Measurements from ENCODE around the gene MTFMT. TPM values are rescaled to one million over a fixed set of nuclear protein-coding genes. Genes with fewer than 3 reads are reported as not detected.
A peak's percentile ranks its signal among the peaks of the same experiment; 100 is the strongest.

MTFMT gene
- total and polyA plus RNA-seq, 2 experiments from 2014 or later, result 19.0 to 36.0 TPM

DNA sequence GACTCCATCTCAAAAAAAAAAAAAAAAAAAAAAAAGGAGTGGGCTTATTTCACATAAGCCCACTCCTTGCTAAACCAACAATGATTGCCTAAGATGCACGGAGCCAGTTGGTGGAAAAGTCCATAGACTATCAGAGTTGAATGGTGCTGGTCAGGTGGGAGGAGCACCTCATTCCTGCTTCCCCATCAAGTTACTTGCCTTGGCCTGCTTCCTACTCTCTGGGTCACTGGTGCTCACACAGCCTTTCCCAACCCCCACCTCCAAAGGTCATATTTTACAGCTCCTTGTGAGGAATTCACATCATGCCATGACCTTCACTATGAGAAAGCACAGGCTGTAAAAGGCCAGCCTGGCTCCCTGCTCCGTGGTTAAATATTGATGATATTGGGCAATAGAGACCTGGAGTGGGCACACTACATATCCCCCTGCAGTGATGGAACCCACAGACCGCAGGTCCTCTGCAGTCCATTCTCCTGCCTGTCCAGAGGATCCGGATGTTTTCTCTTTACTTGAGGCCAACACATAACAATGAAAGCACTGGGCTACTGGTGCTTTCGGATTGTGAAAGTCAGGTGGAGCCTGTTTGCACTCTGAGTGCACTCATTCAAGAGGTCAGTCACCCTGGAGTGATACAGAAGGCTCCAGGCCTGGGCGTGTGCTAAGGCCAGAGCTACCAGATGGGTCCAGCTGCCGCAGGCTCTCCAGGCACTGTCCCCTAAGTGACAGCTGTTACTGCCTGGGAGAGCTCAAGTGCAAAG, 15.5 kb upstream of the MTFMT start, which contains the start of gene SLC51B:
Gene SLC51B (plus strand): TSS at position 664 of the 758 bp plus-strand sequence. CDS start 4,618 bp downstream, outside the sequence.
- Histone ChIP-seq H4K20me1 (replicated peaks; ENCODE audit: insufficient read depth) (no peaks in the 10 kb centered on the region), H3K36me3 (ENCODE audit: insufficient read depth) (no peaks in the 10 kb centered on the region), H3K27ac (ENCODE audit: low read depth) (no peak within 1 kb of the TSS), H3K4me1 (ENCODE audit: insufficient read depth) (no peaks in the 10 kb centered on the region), H3K4me2 (no peak within 1 kb of the TSS), H3F3A (replicated peaks; ENCODE audit: low read depth) (0 out of 2 replicates have a peak, but pooled peaks cover 3% of the 10 kb centered on the region), H3K79me2 (replicated peaks; ENCODE audit: insufficient read depth) (no peaks in the 10 kb centered on the region), H2AFZ (peak within 1 kb of the TSS; percentile 63; the same call in 1 of the 2 replicates), H3K4me3 (no peak within 1 kb of the TSS), H3K27me3 (ENCODE audit: insufficient read depth) (no peaks in the 10 kb centered on the region), H3K9me2 (ENCODE audit: insufficient read depth) (no peaks in the 10 kb centered on the region)
- ATAC-seq, result no peak
- no peak within 1 kb of the TSS for H3K4me3 Mint-ChIP-seq
- TF ChIP-seq EZH2 (IDR thresholded peaks at IDR 0.05; ENCODE audit: low read depth, unreplicated experiment) (no peak), ZNF331 (CRISPR knock-in tag; IDR thresholded peaks at IDR 0.05; ENCODE audit: low read depth) (no peak), JUNB (IDR thresholded peaks at IDR 0.05; ENCODE audit: unreplicated experiment) (no peak), STAT1 (IDR thresholded peaks at IDR 0.05; ENCODE audit: unreplicated experiment) (no peak), ZNF114 (CRISPR knock-in tag; IDR thresholded peaks at IDR 0.05) (no peak), CREB1 (CRISPR knock-in tag; IDR thresholded peaks at IDR 0.05; ENCODE audit: low read depth) (no peak), POLR2AphosphoS5 (IDR thresholded peaks at IDR 0.05; ENCODE audit: low read depth) (no peak), NANOG (IDR thresholded peaks at IDR 0.05; ENCODE audit: borderline replicate concordance) (no peak), EZH2phosphoT487 (IDR thresholded peaks at IDR 0.05; ENCODE audit: unreplicated experiment) (no peak)
- TF ChIP-seq, protein P1, sequence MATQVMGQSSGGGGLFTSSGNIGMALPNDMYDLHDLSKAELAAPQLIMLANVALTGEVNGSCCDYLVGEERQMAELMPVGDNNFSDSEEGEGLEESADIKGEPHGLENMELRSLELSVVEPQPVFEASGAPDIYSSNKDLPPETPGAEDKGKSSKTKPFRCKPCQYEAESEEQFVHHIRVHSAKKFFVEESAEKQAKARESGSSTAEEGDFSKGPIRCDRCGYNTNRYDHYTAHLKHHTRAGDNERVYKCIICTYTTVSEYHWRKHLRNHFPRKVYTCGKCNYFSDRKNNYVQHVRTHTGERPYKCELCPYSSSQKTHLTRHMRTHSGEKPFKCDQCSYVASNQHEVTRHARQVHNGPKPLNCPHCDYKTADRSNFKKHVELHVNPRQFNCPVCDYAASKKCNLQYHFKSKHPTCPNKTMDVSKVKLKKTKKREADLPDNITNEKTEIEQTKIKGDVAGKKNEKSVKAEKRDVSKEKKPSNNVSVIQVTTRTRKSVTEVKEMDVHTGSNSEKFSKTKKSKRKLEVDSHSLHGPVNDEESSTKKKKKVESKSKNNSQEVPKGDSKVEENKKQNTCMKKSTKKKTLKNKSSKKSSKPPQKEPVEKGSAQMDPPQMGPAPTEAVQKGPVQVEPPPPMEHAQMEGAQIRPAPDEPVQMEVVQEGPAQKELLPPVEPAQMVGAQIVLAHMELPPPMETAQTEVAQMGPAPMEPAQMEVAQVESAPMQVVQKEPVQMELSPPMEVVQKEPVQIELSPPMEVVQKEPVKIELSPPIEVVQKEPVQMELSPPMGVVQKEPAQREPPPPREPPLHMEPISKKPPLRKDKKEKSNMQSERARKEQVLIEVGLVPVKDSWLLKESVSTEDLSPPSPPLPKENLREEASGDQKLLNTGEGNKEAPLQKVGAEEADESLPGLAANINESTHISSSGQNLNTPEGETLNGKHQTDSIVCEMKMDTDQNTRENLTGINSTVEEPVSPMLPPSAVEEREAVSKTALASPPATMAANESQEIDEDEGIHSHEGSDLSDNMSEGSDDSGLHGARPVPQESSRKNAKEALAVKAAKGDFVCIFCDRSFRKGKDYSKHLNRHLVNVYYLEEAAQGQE (IDR thresholded peaks at IDR 0.05; ENCODE audit: unreplicated experiment), result no peak
- TF ChIP-seq, protein P2, sequence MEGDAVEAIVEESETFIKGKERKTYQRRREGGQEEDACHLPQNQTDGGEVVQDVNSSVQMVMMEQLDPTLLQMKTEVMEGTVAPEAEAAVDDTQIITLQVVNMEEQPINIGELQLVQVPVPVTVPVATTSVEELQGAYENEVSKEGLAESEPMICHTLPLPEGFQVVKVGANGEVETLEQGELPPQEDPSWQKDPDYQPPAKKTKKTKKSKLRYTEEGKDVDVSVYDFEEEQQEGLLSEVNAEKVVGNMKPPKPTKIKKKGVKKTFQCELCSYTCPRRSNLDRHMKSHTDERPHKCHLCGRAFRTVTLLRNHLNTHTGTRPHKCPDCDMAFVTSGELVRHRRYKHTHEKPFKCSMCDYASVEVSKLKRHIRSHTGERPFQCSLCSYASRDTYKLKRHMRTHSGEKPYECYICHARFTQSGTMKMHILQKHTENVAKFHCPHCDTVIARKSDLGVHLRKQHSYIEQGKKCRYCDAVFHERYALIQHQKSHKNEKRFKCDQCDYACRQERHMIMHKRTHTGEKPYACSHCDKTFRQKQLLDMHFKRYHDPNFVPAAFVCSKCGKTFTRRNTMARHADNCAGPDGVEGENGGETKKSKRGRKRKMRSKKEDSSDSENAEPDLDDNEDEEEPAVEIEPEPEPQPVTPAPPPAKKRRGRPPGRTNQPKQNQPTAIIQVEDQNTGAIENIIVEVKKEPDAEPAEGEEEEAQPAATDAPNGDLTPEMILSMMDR (conservative IDR thresholded peaks at IDR 0.05; ENCODE audit: low read depth in 2 of 2), result no peak
- TF ChIP-seq, protein P3, sequence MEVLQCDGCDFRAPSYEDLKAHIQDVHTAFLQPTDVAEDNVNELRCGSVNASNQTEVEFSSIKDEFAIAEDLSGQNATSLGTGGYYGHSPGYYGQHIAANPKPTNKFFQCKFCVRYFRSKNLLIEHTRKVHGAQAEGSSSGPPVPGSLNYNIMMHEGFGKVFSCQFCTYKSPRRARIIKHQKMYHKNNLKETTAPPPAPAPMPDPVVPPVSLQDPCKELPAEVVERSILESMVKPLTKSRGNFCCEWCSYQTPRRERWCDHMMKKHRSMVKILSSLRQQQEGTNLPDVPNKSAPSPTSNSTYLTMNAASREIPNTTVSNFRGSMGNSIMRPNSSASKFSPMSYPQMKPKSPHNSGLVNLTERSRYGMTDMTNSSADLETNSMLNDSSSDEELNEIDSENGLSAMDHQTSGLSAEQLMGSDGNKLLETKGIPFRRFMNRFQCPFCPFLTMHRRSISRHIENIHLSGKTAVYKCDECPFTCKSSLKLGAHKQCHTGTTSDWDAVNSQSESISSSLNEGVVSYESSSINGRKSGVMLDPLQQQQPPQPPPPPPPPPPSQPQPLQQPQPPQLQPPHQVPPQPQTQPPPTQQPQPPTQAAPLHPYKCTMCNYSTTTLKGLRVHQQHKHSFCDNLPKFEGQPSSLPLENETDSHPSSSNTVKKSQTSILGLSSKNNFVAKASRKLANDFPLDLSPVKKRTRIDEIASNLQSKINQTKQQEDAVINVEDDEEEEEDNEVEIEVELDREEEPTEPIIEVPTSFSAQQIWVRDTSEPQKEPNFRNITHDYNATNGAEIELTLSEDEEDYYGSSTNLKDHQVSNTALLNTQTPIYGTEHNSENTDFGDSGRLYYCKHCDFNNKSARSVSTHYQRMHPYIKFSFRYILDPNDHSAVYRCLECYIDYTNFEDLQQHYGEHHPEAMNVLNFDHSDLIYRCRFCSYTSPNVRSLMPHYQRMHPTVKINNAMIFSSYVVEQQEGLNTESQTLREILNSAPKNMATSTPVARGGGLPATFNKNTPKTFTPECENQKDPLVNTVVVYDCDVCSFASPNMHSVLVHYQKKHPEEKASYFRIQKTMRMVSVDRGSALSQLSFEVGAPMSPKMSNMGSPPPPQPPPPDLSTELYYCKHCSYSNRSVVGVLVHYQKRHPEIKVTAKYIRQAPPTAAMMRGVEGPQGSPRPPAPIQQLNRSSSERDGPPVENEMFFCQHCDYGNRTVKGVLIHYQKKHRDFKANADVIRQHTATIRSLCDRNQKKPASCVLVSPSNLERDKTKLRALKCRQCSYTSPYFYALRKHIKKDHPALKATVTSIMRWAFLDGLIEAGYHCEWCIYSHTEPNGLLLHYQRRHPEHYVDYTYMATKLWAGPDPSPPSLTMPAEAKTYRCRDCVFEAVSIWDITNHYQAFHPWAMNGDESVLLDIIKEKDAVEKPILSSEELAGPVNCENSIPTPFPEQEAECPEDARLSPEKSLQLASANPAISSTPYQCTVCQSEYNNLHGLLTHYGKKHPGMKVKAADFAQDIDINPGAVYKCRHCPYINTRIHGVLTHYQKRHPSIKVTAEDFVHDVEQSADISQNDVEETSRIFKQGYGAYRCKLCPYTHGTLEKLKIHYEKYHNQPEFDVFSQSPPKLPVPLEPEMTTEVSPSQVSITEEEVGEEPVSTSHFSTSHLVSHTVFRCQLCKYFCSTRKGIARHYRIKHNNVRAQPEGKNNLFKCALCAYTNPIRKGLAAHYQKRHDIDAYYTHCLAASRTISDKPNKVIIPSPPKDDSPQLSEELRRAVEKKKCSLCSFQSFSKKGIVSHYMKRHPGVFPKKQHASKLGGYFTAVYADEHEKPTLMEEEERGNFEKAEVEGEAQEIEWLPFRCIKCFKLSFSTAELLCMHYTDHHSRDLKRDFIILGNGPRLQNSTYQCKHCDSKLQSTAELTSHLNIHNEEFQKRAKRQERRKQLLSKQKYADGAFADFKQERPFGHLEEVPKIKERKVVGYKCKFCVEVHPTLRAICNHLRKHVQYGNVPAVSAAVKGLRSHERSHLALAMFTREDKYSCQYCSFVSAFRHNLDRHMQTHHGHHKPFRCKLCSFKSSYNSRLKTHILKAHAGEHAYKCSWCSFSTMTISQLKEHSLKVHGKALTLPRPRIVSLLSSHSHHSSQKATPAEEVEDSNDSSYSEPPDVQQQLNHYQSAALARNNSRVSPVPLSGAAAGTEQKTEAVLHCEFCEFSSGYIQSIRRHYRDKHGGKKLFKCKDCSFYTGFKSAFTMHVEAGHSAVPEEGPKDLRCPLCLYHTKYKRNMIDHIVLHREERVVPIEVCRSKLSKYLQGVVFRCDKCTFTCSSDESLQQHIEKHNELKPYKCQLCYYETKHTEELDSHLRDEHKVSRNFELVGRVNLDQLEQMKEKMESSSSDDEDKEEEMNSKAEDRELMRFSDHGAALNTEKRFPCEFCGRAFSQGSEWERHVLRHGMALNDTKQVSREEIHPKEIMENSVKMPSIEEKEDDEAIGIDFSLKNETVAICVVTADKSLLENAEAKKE (CRISPR knock-in tag; IDR thresholded peaks at IDR 0.05), result no peak
- TF ChIP-seq, protein P4, sequence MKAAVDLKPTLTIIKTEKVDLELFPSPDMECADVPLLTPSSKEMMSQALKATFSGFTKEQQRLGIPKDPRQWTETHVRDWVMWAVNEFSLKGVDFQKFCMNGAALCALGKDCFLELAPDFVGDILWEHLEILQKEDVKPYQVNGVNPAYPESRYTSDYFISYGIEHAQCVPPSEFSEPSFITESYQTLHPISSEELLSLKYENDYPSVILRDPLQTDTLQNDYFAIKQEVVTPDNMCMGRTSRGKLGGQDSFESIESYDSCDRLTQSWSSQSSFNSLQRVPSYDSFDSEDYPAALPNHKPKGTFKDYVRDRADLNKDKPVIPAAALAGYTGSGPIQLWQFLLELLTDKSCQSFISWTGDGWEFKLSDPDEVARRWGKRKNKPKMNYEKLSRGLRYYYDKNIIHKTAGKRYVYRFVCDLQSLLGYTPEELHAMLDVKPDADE (IDR thresholded peaks at IDR 0.05), result no peak
- H3K27me3 Mint-ChIP-seq (ENCODE audit: insufficient read depth, low read depth, poor library complexity), result peaks cover 9% of the 10 kb centered on the region
- DNase-seq (ENCODE audit: low spot score), result no peak
- no peaks in the 10 kb centered on the region for H3K36me3 Mint-ChIP-seq (ENCODE audit: low read depth)
- no peaks in the 10 kb centered on the region for H3K9me3 Mint-ChIP-seq
- H3K4me1 Mint-ChIP-seq, result peaks cover 4% of the 10 kb centered on the region
- H3K27ac Mint-ChIP-seq, result no peak within 1 kb of the TSS
